Hepatocyte (in vitro differentiated cells): ENCODE measurements around the gene GRIA1. TPM values are rescaled to one million over a fixed set of nuclear protein-coding genes. Genes with fewer than 3 reads are reported as not detected.

ENCODE experiments used
- DNase-seq: peaks from one replicate; pipeline ENCODE4 v3.0.0-alpha.2; 2016; ENCODE audit warnings: low spot score
- H2AFZ ChIP-seq: fragments of 200-600 bp; sonication (generic); 2 replicates; pipeline ENCODE4 v1.6.0; 2016; ENCODE audit warnings: antibody characterized with exemption, mild to moderate bottlenecking
- H3K27ac ChIP-seq: fragments of 200-600 bp; sonication (generic); 2 replicates; pipeline ENCODE4 v1.5.1; 2016; ENCODE audit warnings: mild to moderate bottlenecking
- H3K27me3 ChIP-seq: fragments of 200-600 bp; sonication (generic); 2 replicates; pipeline ENCODE4 v1.6.1; 2016
- H3K36me3 ChIP-seq: fragments of 200-600 bp; sonication (generic); replicated peaks from 2 replicates; pipeline ENCODE4 v1.5.1; 2016; ENCODE audit warnings: low read depth; ENCODE audit not compliant: insufficient read depth
- H3K4me1 ChIP-seq: fragments of 200-600 bp; sonication (generic); 2 replicates; pipeline ENCODE4 v1.5.1; 2016; ENCODE audit warnings: mild to moderate bottlenecking, moderate library complexity; ENCODE audit not compliant: insufficient read depth
- H3K4me2 ChIP-seq: fragments of 200-600 bp; sonication (generic); 2 replicates; pipeline ENCODE4 v1.6.0; 2016
- H3K4me3 ChIP-seq: fragments of 200-600 bp; sonication (generic); 2 replicates; pipeline ENCODE4 v1.5.1; 2016; ENCODE audit warnings: mild to moderate bottlenecking
- H3K79me2 ChIP-seq: fragments of 200-600 bp; sonication (generic); 2 replicates; pipeline ENCODE4 v1.6.0; 2017; ENCODE audit warnings: mild to moderate bottlenecking
- H3K9me2 ChIP-seq: fragments of 200-600 bp; sonication (generic); replicated peaks from 2 replicates; pipeline ENCODE4 v1.6.0; 2017; ENCODE audit warnings: mild to moderate bottlenecking; ENCODE audit not compliant: insufficient read depth
- H3K9me3 ChIP-seq: fragments of 200-600 bp; sonication (generic); 2 replicates; pipeline ENCODE4 v1.5.1; 2016; ENCODE audit warnings: low read depth, mild to moderate bottlenecking
- H4K20me1 ChIP-seq: fragments of 200-600 bp; sonication (generic); 2 replicates; pipeline ENCODE4 v1.6.0; 2016; ENCODE audit warnings: mild to moderate bottlenecking; ENCODE audit not compliant: insufficient read depth, poor library complexity, severe bottlenecking
- EZH2 ChIP-seq: fragments of 200-600 bp; sonication (generic); IDR thresholded peaks from 2 replicates; pipeline ENCODE4 v1.6.1; 2016; ENCODE audit warnings: antibody characterized with exemption, mild to moderate bottlenecking, borderline replicate concordance
- EZH2phosphoT487 ChIP-seq: fragments of 200-600 bp; sonication (generic); IDR thresholded peaks from one replicate; pipeline ENCODE4 v1.6.1; 2018; ENCODE audit warnings: antibody characterized with exemption, mild to moderate bottlenecking, low read depth, moderate library complexity; ENCODE audit not compliant: unreplicated experiment, severe bottlenecking
- whole genome bisulfite sequencing: methylation state at CpG from one replicate; pipeline ENCODE4 v1.1.6; 2016; ENCODE audit warnings: low lambda C conversion rate; ENCODE audit errors: missing lambda C conversion rate; 5-methylcytosine and 5-hydroxymethylcytosine counted together
- polyA plus RNA-seq: library from polyadenylated mRNA; unstranded; fragments of >200 nt; fragmentation: Nextera tagmentation; extraction: Ambion mirVana; gene quantifications from 2 replicates; pipeline ENCODE4 v1.2.1, GENCODE V29; 2016
- total RNA-seq: library from RNA; depleted of rRNA; stranded (reverse); fragments of >200 nt; gene quantifications from 2 replicates; pipeline ENCODE4 v1.2.3, GENCODE V29; 2014
- TF ChIP-seq, protein P1 (sequence below): fragments of 200-600 bp; sonication (generic); IDR thresholded peaks from 2 replicates; pipeline ENCODE4 v1.5.1; 2016; ENCODE audit warnings: antibody characterized with exemption, mild to moderate bottlenecking; ENCODE audit not compliant: poor library complexity

The GRIA1 gene
- total and polyA plus RNA-seq, 2 experiments from 2014 or later = 0.29 to 0.50 TPM

DNA sequence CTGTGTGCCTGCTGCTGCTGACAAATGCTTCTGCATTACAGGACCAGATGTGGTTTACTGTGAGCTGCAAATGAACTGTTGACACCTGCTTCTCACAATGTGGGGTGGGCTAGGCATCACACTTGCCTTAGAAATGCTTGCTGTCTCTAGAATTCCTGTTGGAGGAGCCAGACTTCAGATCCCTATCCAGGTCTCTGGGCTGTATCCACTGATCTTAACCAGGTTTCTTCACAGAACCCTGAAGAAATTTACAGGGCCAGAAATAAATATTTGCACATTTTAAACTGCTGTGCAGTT lies 292.8 kb downstream of the GRIA1 start:
- no peak overlapping the region for H3K4me2 ChIP-seq

DNA sequence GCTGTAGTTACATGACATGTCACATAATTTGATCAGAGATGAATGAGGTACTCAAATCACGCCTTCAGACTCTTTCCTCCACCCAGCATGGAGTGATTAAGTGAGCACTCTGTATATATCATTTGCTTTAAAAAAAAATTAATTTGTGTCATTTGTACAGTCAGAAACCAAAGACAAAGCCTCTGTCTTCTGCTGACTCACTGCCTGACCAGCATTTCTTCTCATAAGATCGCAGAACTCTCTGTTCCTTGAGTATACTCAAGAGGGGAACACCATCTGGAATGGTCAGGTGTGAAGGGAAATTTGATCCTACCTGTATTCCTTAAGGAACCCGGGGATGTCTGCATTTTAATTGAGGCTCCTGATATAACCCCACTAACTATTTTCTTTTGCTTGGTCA lies 293.8 kb downstream of the GRIA1 start:
- 84% methylated on average over 3 of the region's 3 CpGs for WGBS
- no peaks in the 10 kb centered on the region for H4K20me1 ChIP-seq
- TF ChIP-seq EZH2 (no peak), EZH2phosphoT487 (no peak)
- TF ChIP-seq, protein P1, sequence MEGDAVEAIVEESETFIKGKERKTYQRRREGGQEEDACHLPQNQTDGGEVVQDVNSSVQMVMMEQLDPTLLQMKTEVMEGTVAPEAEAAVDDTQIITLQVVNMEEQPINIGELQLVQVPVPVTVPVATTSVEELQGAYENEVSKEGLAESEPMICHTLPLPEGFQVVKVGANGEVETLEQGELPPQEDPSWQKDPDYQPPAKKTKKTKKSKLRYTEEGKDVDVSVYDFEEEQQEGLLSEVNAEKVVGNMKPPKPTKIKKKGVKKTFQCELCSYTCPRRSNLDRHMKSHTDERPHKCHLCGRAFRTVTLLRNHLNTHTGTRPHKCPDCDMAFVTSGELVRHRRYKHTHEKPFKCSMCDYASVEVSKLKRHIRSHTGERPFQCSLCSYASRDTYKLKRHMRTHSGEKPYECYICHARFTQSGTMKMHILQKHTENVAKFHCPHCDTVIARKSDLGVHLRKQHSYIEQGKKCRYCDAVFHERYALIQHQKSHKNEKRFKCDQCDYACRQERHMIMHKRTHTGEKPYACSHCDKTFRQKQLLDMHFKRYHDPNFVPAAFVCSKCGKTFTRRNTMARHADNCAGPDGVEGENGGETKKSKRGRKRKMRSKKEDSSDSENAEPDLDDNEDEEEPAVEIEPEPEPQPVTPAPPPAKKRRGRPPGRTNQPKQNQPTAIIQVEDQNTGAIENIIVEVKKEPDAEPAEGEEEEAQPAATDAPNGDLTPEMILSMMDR = no peak

More for the DNA sequence above, 292.8 kb downstream of the GRIA1 start:
- Histone ChIP-seq H2AFZ (no peak overlapping the region), H3K27me3 (no peaks in the 10 kb centered on the region), H3K36me3 (no peaks in the 10 kb centered on the region), H3K9me3 (no peaks in the 10 kb centered on the region), H4K20me1 (no peaks in the 10 kb centered on the region), H3K79me2 (no peaks in the 10 kb centered on the region), H3K4me1 (no peaks in the 10 kb centered on the region), H3K27ac (no peak overlapping the region), H3K4me3 (no peak overlapping the region), H3K9me2 (no peaks in the 10 kb centered on the region)
- TF ChIP-seq EZH2 (no peak), EZH2phosphoT487 (no peak)
- TF ChIP-seq, protein P1 = no peak
- DNase-seq = no peak

DNA sequence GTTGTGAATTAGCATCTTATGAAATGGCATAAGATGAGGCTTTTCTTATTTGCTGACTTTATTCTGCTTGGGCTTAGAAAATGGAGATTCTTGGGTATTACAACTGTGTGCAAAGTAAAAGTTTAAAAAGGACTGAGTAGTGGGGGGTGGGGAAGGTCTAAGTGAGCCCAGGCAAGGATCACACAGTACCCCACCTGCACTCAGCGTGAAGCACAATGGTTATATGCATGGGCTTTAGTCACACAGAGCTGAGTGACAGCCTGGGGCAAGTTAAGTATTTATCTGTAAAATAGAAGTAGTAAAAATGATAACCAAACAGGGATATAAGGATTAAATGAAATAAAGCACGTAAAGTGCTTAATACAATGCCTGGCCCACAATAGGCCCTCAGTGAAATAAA lies 300.9 kb downstream of the GRIA1 start:
- Histone ChIP-seq H3K27ac (no peak overlapping the region), H3K36me3 (no peaks in the 10 kb centered on the region), H3K4me2 (no peak overlapping the region), H3K4me3 (no peak overlapping the region), H3K9me3 (no peaks in the 10 kb centered on the region), H3K9me2 (no peaks in the 10 kb centered on the region), H4K20me1 (no peaks in the 10 kb centered on the region), H3K79me2 (no peaks in the 10 kb centered on the region), H3K27me3 (no peaks in the 10 kb centered on the region), H3K4me1 (no peaks in the 10 kb centered on the region), H2AFZ (no peak overlapping the region)
- TF ChIP-seq EZH2 = no peak
- WGBS = 81% methylated on average over 2 of the region's 2 CpGs
- no peak for DNase-seq

More for the DNA sequence above, 293.8 kb downstream of the GRIA1 start:
- DNase-seq = no peak
- H3K27me3 ChIP-seq = no peaks in the 10 kb centered on the region
- H3K9me3 ChIP-seq = no peaks in the 10 kb centered on the region
- H3K36me3 ChIP-seq = no peaks in the 10 kb centered on the region
- H3K9me2 ChIP-seq = no peaks in the 10 kb centered on the region
- H3K4me2 ChIP-seq = no peak overlapping the region
- no peak overlapping the region for H3K4me3 ChIP-seq
- no peak overlapping the region for H2AFZ ChIP-seq
- no peaks in the 10 kb centered on the region for H3K79me2 ChIP-seq
- no peak overlapping the region for H3K27ac ChIP-seq
- H3K4me1 ChIP-seq = no peaks in the 10 kb centered on the region

DNA sequence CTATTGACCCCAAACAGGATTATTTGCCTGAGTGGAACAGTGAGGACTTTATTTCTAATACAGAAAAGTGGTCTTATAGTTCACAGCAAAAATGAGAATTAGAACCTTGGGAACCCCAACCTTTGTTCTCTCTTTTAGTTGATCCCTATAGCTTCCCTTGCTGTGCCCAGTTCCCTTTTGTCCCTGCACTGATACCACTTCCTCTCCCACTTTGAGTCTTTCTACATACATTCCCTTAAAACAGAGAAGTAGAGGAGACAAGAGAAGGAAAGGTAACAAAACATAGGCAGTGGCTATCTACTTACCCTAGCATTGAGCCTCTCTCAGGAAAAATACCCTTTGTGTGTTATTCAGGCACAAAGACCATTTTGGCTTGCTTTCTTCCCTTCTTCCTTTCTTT lies 301.8 kb downstream of the GRIA1 start:
- TF ChIP-seq, protein P1 = no peak
- TF ChIP-seq EZH2 = no peak
- no peak for TF ChIP-seq EZH2phosphoT487
- H3K4me2 ChIP-seq = no peak overlapping the region
- no peak overlapping the region for H2AFZ ChIP-seq
- no peaks in the 10 kb centered on the region for H3K9me2 ChIP-seq
- no peaks in the 10 kb centered on the region for H3K36me3 ChIP-seq
- H3K9me3 ChIP-seq = no peaks in the 10 kb centered on the region
- H3K79me2 ChIP-seq = no peaks in the 10 kb centered on the region
- H4K20me1 ChIP-seq = no peaks in the 10 kb centered on the region
- H3K27me3 ChIP-seq = no peaks in the 10 kb centered on the region
- no peak overlapping the region for H3K4me3 ChIP-seq
- no peaks in the 10 kb centered on the region for H3K4me1 ChIP-seq
- no peak overlapping the region for H3K27ac ChIP-seq
- DNase-seq = no peak
